Activated T-cell treated with anti-CD3 and anti-CD28 coated beads, Interleukin-2, amount 50 U/mL, for 72 hours (primary cell): ENCODE data around the gene SCO2. TPM values are rescaled to one million over a fixed set of nuclear protein-coding genes. Genes with fewer than 3 reads are reported as not detected.

Experiments used
- ATAC-seq, 2 donors: fragments of 150-1000 bp; cut with Tn5 transposase; replicated peaks in 1 of 2; 2 replicates each; pipeline ENCODE4 v1.10.0; 2021; ENCODE audit warnings: moderate library complexity in 2 of 2, mild to moderate bottlenecking in 1 of 2
- DNase-seq, 2 donors: peaks; one replicate each; pipeline ENCODE4 v3.0.0; 2021 to 2022; ENCODE audit warnings: mixed read lengths in 1 of 2
- H3K27ac Mint-ChIP-seq: one replicate; pipeline ENCODE4 v1.8.0; 2022; ENCODE audit warnings: mild to moderate bottlenecking, moderate library complexity, mixed read lengths
- H3K27me3 Mint-ChIP-seq: one replicate; pipeline ENCODE4 v1.8.0; 2022; ENCODE audit warnings: low read depth, mixed read lengths
- H3K36me3 Mint-ChIP-seq, 2 donors: one replicate each; pipeline ENCODE4 v1.8.0; 2022; ENCODE audit warnings: mixed read lengths in 2 of 2, mild to moderate bottlenecking in 1 of 2; ENCODE audit not compliant: insufficient read depth in 2 of 2
- H3K4me1 Mint-ChIP-seq: one replicate; pipeline ENCODE4 v1.8.0; 2022; ENCODE audit warnings: low read depth, mixed read lengths
- H3K4me3 Mint-ChIP-seq, 2 donors: one replicate each; pipeline ENCODE4 v1.8.0; 2022; ENCODE audit warnings: mild to moderate bottlenecking in 2 of 2, mixed read lengths in 2 of 2, moderate library complexity in 2 of 2
- H3K9me3 Mint-ChIP-seq, 2 donors: one replicate each; pipeline ENCODE4 v1.8.0; 2022; ENCODE audit warnings: mixed read lengths in 2 of 2
- total RNA-seq, 2 donors: library from RNA; stranded (reverse); gene quantifications; one replicate each; pipeline ENCODE4 v1.2.3, GENCODE V29; 2022

The SCO2 gene, protein sequence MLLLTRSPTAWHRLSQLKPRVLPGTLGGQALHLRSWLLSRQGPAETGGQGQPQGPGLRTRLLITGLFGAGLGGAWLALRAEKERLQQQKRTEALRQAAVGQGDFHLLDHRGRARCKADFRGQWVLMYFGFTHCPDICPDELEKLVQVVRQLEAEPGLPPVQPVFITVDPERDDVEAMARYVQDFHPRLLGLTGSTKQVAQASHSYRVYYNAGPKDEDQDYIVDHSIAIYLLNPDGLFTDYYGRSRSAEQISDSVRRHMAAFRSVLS
- total RNA-seq: 1 to 10 TPM; 8.3 to 8.5 TPM

DNA sequence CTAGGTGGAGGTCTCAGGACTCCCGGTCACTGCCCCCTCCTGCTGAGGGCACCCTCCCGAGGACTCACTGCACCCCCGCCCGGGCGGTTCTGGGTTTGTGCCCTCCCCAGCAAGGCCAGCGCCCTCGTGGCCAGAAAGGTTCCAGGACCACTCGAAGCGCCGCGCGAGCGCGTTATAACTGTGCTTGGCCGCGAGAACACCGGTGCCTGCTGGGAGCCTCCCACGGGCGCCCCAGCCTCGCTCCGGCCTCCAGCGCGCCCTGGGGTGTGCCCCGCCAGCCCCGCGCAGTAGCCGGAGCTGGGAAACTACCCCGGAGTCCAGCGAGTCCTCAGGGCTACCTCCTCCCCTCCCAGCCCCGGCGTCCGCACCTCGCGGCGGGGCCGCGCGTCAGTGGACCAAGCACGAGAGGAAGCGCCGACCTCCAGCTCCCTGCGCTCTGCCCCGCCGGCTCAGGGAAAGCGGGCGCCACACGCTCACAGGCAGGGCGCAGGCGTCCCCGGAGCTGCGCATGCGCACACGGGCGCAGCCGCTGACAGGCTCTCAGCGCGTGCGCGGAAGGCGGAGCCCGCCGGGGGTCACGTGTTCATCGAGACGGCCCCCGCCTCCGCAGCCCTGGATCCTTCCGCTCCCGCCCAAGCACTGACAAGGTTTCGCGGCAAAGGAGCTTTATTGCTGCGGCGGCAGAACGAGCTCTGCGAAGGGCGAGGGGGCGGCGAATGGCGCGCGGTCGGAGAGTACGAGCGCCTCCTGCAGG is at the start of gene SCO2:
SCO2 (minus strand) TSS at position 495 of the 754 bp plus-strand sequence. CDS start 1,187 bp downstream, outside the sequence.
- H3K36me3 Mint-ChIP-seq: peaks cover 11 to 14% of the 10 kb centered on the region in 2 donors

DNA sequence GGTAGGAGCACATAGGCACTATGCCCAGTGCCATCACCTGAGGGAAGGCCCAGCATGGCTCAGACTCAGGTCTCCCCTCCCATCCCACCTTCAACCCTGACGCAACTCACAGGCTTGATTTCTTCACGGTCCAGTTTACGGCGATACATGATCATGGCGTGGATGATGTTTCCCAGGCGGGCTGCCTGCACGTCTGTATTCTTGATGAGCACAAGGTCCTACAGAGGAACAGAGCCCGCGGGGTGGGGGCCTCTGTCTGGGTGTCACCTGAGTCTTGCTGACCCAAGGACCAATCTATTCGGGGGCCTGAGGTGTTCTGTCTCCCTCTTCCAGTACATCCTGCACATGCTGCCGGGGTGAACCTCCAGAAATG is 49.0 kb upstream of the SCO2 start:
- ATAC-seq (no peak), DNase-seq (no peak)
- Mint-ChIP-seq H3K9me3 (no peaks in the 10 kb centered on the region), H3K4me1 (peaks cover 1% of the 10 kb centered on the region), H3K27me3 (no peaks in the 10 kb centered on the region), H3K4me3 (no peak overlapping the region), H3K36me3 (peaks cover under 1 to 8% of the 10 kb centered on the region in 2 donors), H3K27ac (no peak overlapping the region)

More for the DNA sequence above, at the start of gene SCO2:
- peaks cover 39% of the 10 kb centered on the region for H3K4me1 Mint-ChIP-seq
- ATAC-seq (peak; percentile 56 to 61), DNase-seq (peak; percentile 99)
- peak within 1 kb of the TSS; percentile 90 to 96 for H3K4me3 Mint-ChIP-seq
- no peaks in the 10 kb centered on the region for H3K27me3 Mint-ChIP-seq
- peak within 1 kb of the TSS; percentile 94 for H3K27ac Mint-ChIP-seq
- no peaks in the 10 kb centered on the region for H3K9me3 Mint-ChIP-seq

DNA sequence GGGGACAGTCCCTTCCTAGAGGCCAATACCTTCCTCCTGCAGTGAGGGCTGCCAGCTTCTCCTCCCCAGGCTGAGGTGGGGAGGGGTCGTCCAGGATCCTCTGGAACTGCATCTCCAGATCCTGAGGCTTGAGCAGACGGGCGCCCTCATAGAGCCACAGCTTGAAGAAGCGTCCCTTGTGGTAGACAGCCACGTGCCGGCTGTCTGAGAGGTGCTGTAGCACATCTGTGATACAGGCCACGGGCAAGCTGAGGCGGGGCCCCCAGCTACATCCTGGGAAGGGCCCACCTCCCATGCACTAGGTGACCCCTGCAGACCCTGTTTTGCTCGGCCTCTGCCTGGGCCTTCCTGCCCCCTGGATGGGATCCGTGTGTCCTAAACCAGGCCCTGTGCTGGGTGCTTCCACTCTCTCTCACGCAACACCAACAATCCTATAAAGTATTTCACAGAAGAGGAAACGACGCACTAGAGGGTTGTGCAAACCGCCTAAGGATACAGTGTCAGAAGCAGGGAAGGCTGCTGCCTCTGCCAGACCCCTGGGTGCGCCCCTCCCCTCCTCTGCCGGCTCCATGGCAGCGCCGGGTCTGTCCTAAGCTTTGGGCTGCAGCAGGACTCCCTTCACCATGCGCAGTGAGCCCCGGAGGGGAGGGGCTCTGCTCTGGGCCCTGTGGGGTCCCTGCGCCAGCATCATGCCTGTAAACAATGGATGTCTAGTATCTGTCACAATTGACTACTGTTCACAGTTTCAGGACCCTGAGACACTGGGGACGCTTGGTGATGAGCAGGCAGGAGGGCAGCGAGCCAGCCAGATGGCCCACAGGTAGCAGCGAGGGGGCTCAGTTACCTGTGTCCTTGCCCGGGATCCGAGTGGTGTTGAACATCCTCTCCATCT is 48.3 kb upstream of the SCO2 start:
- DNase-seq (no peak), ATAC-seq (no peak)
- no peaks in the 10 kb centered on the region for H3K27me3 Mint-ChIP-seq
- H3K36me3 Mint-ChIP-seq: peaks cover 0 to 8% of the 10 kb centered on the region in 2 donors
- H3K27ac Mint-ChIP-seq: no peak overlapping the region
- H3K4me3 Mint-ChIP-seq: no peak overlapping the region
- H3K4me1 Mint-ChIP-seq: no peaks in the 10 kb centered on the region
- H3K9me3 Mint-ChIP-seq: no peaks in the 10 kb centered on the region

DNA sequence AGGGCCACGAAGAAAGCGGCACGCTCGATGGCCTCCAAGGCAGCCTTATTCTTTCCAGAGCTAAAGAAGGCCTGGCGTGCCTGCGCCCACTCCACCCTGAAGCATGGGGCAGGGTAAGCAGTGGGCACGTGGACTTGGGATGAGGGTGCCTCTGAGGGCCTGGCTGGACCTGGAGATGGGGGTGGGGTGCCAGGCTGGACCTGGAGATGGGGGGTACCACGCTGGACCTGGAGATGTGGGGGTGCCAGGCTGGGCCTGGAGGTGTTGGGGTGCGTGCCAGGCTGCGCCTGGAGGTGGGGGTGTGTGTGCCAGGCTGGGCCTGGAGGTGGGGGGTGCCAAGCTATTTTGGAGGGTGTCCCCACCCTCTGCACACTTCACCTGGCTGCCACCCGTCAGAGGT is 47.6 kb upstream of the SCO2 start:
- H3K27me3 Mint-ChIP-seq: no peaks in the 10 kb centered on the region
- no peak overlapping the region for H3K4me3 Mint-ChIP-seq
- H3K4me1 Mint-ChIP-seq: no peaks in the 10 kb centered on the region
- no peaks in the 10 kb centered on the region for H3K9me3 Mint-ChIP-seq
- DNase-seq: no peak
- no peak for ATAC-seq
- H3K36me3 Mint-ChIP-seq: peaks cover 0 to 8% of the 10 kb centered on the region in 2 donors
- no peak overlapping the region for H3K27ac Mint-ChIP-seq

DNA sequence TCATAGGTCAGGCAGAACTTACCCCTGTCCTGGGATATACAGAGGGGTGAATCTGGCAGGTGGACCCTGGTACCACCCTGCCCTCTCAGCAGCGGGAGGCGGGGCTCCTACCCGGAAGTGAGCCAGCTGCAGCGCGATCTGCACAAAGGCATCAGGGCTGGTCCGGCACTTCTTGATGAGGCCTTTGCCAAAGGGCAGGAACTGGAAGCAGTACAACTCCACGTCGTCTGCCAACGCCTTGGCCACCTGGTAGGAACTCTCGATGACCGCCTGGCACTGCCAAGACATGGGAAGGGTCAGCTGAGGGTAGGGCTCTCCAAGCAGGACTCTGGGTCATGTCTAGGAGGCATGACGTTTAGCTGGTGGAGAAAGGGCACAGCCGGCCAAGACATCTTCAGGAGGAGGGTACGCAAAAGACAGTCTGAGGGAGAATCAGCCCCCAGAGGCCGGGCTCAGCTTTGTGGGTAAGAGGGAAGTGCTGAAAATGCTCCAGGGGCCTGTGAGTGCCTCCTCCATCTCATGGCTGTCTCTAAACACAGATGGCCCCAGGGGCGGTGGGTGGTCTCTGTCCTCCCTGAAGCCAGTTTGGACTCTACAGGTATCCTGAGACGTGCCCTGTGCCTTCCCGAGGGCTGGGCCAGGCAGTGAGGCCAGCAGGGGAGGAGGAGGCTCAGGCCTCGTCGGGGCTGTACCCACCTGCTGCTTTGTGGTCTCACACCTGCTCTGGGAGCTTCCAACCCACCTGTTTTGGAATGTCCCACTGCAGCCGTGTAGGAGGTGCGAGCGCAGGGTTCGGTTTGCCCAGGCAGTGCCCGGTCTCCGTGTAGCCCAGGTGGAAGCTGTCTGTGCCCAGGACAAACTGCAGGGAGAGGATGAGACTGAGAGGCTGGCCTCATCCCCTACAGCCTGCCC is 46.1 kb upstream of the SCO2 start:
- H3K36me3 Mint-ChIP-seq: peaks cover 0 to 5% of the 10 kb centered on the region in 2 donors
- H3K27me3 Mint-ChIP-seq: no peaks in the 10 kb centered on the region
- H3K27ac Mint-ChIP-seq: no peak overlapping the region
- H3K4me1 Mint-ChIP-seq: no peaks in the 10 kb centered on the region
- no peak overlapping the region for H3K4me3 Mint-ChIP-seq
- H3K9me3 Mint-ChIP-seq: no peaks in the 10 kb centered on the region
- DNase-seq (no peak), ATAC-seq (no peak)

DNA sequence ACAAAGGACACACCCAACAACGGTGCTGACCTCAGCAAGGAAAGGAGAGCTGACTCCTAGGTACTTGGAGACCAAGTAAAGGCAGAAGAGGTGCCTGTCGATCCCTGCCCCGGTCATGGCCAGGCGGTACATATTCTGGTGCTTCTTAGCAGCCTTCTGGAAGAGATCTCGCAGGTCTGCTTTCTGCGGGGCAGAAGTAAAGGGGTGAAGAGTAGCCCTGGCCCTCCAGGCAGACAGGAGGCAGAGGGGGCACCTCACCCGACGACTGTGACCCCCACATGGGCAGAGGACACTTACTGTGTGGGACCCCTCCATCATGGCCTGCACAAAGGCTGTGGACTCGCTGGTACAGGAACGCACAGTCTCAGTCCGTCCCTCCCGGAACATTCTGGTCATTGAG is 45.5 kb upstream of the SCO2 start:
- H3K4me1 Mint-ChIP-seq: no peaks in the 10 kb centered on the region
- H3K36me3 Mint-ChIP-seq: peaks cover 0 to 5% of the 10 kb centered on the region in 2 donors
- ATAC-seq (no peak), DNase-seq (no peak)
- H3K4me3 Mint-ChIP-seq: no peak overlapping the region
- H3K27me3 Mint-ChIP-seq: no peaks in the 10 kb centered on the region
- H3K9me3 Mint-ChIP-seq: no peaks in the 10 kb centered on the region
- H3K27ac Mint-ChIP-seq: no peak overlapping the region

DNA sequence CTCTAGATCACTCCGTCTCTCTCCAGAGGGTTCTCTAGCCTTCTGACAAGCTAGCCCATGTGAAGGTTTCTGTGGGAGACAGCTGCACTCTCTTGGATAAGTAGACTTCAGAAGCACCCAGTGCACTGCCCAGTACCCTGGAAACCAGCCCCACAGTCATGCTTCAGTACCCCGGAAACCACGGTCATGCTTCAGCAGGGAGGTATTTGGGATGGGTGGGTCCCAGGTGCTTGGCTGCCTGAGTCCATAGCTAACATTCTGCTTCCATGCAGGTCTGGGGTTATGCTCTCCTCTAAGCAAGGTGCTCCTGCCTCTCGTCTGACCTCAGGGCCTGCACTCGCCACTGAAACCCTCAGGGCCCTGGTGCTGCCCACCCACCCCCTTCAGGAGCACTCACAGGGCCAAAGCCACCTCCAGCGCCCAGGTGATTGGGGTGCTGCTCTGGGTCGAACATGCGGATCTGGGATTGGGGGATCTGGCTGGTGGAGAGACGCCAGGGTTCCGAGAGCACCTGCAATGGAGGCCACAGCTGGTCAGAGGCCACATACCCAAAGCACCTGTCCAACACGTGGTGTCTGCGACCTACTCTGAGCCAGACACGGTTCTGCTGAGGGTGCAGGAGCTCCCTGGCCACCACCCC is 44.6 kb upstream of the SCO2 start:
- Mint-ChIP-seq H3K9me3 (no peaks in the 10 kb centered on the region), H3K27me3 (no peaks in the 10 kb centered on the region), H3K36me3 (peaks cover 0 to 3% of the 10 kb centered on the region in 2 donors), H3K27ac (no peak overlapping the region), H3K4me3 (no peak overlapping the region), H3K4me1 (no peaks in the 10 kb centered on the region)
- ATAC-seq (no peak), DNase-seq (no peak)

DNA sequence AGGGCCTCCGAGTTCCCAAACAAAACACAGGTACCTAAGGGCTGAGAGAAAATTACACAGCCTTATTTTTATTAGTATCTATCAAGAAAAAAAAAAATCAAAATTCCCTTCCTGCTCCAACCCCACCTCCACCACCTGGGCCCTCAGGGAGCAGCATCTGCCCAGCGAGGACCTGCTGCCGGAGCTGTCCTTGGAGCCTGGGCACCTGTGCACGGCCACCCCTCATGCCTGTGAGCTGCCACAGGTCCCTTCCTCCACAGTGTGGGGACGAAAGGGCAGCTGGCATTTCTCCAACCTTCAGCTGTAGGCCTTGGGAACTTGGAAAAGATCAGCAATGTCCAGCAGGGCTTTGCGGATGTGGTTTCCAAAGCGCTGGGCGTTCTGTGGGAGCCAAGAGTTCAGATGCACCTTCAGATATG is 43.7 kb upstream of the SCO2 start:
- Mint-ChIP-seq H3K4me3 (no peak overlapping the region), H3K36me3 (peaks cover 0 to 3% of the 10 kb centered on the region in 2 donors), H3K27ac (no peak overlapping the region), H3K4me1 (no peaks in the 10 kb centered on the region), H3K27me3 (no peaks in the 10 kb centered on the region), H3K9me3 (no peaks in the 10 kb centered on the region)
- DNase-seq (no peak), ATAC-seq (no peak)

DNA sequence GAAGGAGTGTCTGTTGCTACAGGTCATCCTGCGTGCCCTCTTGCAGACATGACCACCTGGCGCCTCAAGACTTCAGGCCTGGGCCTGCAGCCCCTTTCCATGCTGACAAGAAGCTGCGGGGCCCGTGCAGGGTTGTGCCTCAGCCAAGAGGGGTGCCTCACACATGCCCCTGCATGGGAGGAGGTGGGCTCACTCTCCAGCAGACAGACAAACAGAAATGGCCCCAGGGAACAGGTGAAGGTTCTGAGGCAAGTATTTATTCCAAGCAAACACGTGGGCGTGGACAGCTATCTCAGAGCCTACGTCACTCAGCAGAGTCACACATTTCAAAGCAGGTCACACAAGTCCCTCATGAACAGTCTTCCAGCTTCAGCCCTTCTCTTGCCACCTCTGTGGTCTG is 43.2 kb upstream of the SCO2 start:
- no peak for ATAC-seq
- no peaks in the 10 kb centered on the region for H3K27me3 Mint-ChIP-seq
- no peaks in the 10 kb centered on the region for H3K9me3 Mint-ChIP-seq
- peaks cover 0 to 3% of the 10 kb centered on the region in 2 donors for H3K36me3 Mint-ChIP-seq
- DNase-seq: no peak
- H3K4me3 Mint-ChIP-seq: no peak overlapping the region
- peaks cover under 1% of the 10 kb centered on the region for H3K4me1 Mint-ChIP-seq
- no peak overlapping the region for H3K27ac Mint-ChIP-seq

DNA sequence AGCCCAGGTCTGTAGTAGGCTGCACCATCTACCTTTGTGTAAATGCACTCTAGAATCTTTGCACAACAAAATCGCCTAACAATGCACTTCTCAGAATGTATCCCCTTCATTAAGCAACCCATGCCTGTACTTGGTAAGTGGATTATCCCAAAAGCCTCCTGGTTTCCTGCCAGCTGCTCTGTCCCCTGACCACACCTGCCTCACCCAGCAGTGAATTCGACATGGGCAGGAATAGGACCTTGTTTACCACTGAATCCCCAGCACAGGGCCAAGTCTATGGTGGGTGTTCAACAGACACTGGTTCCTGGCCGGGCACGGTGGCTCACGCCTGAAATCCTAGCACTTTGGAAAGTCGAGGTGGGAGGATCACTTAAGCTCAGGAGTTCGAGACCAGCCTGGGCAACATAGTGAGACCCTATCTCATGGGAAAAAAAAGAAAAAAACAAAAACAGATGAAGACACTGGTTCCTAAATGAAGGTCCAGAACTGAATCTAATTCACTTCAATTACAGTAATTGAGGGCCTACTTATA is 42.4 kb upstream of the SCO2 start:
- Mint-ChIP-seq H3K27ac (no peak overlapping the region), H3K4me1 (peaks cover 9% of the 10 kb centered on the region), H3K36me3 (peaks cover 0 to 3% of the 10 kb centered on the region in 2 donors), H3K9me3 (no peaks in the 10 kb centered on the region), H3K4me3 (no peak overlapping the region), H3K27me3 (no peaks in the 10 kb centered on the region)
- DNase-seq: no peak
- no peak for ATAC-seq

DNA sequence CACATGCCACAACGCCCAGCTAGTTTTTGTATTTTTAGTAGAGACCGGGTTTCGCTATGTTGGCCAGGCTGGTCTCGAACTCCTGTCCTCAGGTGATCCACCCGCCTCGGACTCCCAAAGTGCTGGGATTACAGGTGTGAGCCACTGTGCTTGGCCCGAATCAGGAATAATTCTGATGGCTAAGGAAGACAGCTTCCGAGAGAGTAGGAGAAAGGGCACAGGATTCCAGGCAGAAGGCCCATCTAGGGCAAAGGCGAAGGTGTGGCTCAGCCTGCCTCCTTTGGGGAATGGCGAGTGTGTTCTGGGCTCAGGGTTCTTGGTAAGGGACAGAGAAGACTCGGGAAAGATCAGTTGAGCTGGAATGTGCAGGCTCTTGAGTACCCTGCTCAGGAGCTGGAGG is 38.9 kb upstream of the SCO2 start:
- no peak for DNase-seq
- H3K4me3 Mint-ChIP-seq: no peak overlapping the region

More for the DNA sequence above, 38.9 kb upstream of the SCO2 start:
- Mint-ChIP-seq H3K4me1 (peaks cover 24% of the 10 kb centered on the region), H3K27me3 (no peaks in the 10 kb centered on the region), H3K27ac (no peak overlapping the region), H3K9me3 (no peaks in the 10 kb centered on the region), H3K36me3 (no peaks in the 10 kb centered on the region)
- ATAC-seq: no peak
